Right lung (tissue), 5 donors: ENCODE results near the gene MYDGF. TPM values are rescaled to one million over a fixed set of nuclear protein-coding genes. Genes with fewer than 3 reads are reported as not detected.

Source experiments
- DNase-seq, 2 donors: peaks; one replicate each; pipeline ENCODE4 v3.0.0-alpha.2; 2013
- polyA plus RNA-seq, 5 donors: library from polyadenylated mRNA; unstranded; fragments of 120-200 nt; gene quantifications; one replicate each; pipeline versions ENCODE4 v1.2.1 to v1.2.3, GENCODE V29; 2013; ENCODE audit warnings: inconsistent platforms in 1 of 5, low replicate concordance in 1 of 5; ENCODE audit not compliant: insufficient read length in 5 of 5, insufficient read depth in 1 of 5

Gene MYDGF
- polyA plus RNA-seq, 5 donors = 57.2 to 105 (median 69.4) TPM

DNA sequence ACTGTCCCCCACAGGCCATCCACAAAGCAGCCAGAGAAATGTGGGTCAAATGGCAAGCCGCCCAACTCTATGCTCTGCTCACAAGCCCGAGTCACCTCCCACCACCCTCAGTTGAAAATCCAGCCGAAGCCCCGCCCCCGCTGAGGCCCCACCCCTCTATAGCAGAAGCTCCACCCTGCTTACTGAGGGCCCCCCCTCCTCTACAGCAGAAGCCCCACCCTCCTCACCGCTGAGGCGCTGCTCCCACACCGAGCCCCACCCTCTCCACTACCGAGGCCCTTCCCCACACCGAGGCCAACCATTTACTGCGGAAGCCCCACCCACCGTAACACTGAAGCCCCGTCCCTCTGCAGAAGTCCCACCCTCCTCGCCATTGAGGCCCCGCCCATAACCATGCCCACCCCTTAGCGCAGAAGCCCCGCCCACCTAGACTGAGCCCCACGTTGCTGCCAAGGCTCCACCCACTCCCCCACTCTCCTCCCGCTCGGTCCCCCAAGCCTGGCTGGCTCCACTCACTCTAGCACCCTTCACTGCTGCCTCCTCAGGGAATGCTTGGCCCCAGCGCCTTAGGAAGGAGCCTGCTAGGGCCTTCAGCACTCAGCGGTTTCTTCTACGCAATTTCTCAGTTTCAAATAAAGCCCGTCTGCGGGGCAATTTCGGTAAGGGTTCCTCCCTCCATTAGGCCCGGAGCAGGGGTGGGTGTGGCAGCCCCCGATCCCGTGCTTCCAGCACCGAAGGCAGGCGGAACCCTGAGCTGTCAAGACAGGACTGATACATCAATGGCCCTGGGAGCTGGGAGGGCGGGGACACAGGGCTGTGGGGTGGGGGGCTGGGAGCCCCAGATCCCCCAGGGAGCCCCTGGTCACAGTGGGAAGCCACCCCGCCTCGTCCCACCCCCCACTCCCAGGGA lies 9.0 kb upstream of the MYDGF start:
- DNase-seq = no peak

DNA sequence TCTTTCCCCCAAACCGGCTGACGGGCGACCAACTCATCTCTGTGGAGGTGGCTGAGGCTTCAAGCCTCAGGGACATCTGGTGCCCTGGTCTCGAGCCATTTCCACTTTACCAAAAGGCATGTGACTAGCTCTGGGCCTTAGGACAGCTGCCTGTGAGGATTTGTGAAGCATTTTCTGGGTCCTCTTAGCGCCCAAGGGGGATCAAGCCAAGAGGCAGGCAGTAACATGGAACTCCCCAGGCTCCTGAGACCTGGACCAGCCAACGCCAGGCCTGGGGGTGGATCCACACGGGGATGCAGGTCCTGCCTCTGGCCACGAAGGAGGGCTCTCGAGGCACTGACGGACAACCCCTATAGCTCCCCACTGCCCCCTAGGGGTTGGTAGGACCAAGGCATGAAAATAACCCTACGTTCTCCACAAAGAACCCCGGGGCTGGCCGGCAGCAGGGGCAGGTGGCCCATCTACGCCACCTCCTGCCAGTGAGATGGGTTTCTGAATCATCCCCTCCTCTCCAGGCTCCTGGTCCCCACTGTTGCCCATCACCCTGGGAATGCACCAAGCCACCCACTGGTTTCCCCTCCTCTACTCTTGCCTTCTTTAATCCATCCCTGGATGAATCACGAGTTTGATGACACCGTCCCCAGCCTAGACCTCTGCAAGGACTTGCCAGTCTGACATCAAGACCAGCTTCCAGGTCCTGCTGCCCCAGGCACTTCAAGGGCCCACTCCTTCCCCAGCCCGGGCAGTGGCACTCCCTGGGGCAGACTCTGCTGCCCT lies 7.0 kb upstream of the MYDGF start:
- no peak for DNase-seq

DNA sequence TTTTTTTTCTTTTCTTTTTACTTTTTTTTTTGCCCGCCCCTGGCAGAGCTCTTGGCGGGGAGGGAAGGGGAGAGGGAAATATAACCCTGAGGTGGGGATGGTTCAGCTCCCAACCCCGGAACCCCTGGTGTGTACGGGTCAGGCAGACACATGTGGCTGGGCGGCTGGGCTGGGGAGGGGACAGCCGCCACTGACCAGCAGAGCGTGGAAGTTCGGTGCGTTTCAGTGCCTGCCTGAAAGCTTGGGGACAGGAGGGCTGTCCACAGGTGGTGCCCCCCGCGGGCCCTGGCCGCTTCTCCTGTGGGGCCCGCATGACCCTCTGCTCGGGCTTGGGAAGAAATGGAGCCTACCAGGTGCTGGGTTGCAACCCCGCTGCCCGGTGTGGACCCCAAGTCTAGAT lies 5.2 kb upstream of the MYDGF start:
- DNase-seq = no peak

DNA sequence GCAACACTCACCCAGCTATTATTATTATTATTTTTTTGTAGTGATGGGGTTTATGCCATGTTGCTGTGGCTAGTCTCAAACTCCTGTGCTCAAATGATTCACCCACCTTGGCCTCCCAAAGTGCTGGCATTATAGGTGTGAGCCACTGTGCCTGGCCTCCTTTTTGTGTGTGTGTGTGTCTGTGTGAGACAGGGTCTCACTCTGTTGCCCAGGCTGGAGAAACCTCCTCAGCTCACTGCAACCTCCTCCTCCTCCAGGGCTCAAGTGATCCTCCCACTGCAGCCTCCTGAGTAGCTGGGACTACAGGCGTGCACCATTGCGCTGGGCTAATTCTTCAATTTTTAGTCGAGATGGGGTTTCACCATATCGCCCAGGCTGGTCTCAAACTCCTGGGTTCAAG lies 3.6 kb upstream of the MYDGF start:
- no peak for DNase-seq

DNA sequence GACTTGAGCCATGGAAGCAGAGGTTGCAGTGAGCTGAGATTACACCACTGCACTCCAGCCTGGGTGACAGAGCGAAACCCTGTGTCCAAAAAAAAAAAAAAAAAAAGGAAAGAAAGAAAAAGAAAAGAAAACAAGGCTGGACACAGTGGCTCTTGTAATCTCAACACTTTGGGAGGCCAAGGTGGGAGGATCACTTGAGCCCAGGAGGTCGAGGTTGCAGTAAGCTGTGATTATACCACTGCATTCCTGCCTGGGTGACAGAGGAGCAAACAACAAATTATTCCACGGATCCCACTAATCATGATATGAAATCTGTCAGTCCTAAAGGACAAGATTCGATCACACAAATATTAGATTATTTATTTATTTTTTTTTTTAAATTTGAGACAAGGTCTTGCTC lies 3.1 kb upstream of the MYDGF start:
- no peak for DNase-seq

DNA sequence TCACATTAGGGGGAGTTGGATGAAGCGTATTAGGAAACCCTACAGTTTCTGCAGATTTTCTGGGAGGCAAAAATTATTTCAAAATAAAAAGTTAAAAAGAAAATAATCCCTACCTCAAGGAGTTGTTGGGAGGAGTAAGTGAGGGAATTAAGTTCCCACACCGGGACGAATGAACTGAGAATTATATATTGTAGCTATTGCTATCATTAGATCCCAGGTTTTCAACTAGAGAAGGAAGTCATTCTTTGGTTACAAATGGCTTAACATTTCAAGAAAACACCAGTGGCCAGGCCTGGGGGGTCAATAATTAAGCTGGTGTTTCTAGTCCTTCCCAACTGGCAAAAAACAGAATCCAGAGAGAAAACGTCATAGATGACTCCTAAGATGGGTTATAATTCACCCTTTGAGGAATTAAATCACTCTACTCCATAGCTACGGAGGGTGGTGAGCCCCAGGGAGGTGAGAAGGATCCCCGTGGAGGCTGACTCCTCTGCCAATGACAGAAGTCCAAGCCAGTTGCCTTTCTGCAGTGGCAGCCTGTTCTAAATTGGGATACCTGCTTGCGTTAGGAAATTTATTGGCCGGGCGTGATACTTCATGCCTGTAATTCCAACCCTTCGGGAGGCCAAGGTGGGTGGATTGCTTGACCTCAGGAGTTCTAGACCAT lies 1.2 kb upstream of the MYDGF start:
- DNase-seq = no peak

DNA sequence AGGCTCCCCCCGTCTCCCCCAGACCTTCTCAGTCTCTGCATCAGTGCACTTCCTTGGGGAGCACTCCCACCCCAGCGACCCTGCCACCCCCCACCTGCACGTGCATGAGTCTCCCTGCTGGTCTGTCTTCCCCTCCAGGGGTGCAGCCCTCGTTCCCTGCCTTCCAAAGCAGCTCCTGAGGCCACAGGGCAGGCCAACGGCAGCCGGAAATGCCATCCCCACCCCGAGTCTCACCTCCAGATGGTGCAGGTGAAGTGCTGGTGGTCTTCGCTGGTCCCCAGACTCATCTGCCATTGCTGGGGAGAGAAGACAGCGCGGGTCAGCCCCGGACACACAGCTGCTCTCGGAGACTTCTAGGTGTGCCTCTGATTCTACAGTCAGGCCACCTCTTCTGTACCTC lies 5.5 kb downstream of the MYDGF start:
- DNase-seq = no peak

DNA sequence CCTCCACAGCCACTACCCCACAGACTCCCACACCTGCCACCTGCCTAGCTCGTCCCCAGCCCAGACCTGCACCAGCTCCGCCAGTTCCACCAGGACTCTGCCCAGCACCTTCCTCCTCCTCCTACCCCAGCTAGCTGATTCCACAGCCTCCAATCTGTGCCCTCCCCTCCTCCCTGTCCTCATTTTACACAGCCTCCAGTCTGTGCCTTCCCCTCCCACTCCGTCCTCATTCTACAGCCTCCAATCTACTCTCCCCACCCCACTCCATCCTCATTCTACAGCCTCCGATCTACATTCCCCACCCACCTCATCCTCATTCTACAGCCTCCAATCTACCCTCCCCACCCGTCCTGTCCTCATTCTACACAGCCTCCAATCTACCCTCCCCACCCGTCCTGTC lies 7.3 kb downstream of the MYDGF start:
- DNase-seq = no peak

DNA sequence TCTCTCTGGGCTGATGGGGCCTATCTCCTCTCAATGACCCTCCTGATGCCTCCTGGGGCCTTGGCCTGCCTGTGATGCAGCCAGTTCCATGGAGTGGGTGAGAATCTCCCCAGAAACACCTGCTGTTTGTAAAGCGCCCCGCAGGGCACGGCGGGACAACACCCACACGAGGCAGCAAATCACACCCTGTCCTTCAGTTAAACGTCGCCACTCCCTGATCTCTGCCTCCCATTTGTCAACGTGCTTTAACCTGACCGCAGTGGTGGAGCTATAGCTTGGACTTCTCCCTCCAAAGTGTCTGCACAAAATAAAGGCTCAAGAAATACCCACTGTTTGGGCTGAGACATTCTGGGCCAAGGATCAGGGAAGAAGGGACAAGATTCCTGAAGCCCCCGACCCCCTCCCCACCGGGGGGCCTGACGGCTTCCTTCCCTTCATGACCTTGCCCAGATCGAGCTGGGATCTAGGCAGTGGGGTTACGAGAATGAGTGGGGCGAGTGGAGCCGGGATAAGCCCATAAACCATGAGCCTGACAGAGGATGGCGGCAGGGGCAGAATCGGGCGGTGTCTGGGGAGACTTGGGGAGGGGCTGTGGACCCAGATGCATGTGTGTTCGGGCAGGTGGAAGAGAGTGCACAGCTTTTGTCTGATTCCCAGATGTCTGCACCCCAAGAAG lies 8.0 kb downstream of the MYDGF start:
- DNase-seq = no peak

DNA sequence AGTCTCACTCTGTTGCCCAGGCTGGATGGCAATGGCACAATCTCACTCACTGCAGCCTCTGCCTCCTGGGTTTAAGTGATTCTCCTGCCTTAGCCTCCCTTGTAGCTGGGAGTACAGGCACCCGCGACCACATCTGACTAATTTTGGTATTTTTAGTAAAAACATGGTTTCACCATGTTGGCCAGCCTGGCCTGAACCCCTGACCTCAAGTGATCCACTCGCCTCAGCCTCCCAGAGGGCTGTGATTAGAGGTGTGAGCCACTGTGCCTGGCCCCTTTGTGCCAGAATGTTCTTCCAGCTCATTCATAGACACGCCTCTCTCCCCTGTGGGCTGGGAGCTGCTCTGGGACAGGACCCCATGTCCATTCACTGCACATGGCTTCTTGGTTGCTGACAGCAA lies 9.1 kb downstream of the MYDGF start:
- DNase-seq = no peak

DNA sequence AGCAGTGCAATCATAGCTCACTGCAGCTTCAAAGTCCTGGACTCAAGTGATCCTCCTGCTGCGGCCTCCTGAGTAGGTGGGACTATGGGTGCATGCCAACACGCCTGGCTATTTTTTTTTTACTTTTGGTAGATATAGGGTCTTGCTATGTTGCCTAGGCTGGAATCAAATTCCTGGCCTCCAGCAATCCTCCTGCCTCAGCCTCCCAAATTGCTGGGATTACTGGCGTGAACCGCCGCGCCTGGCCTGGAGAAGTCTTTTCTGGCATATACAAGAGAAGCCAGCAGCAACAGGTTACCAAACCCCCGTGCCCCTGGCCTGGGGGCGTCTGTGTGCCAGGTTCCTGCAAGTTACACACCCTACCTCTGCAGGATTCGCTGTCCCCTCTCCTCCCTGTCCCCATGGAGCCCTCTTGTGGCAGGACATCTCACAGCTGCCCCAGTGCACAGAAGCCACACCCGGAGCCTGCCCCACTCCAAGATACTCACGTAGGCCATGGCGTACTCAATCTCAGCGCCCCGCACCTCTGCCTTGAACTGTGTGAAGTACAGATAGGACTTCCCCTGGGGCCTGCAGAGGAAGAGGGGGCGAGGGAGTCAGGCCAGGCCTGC lies 9.9 kb downstream of the MYDGF start:
- DNase-seq = no peak

DNA sequence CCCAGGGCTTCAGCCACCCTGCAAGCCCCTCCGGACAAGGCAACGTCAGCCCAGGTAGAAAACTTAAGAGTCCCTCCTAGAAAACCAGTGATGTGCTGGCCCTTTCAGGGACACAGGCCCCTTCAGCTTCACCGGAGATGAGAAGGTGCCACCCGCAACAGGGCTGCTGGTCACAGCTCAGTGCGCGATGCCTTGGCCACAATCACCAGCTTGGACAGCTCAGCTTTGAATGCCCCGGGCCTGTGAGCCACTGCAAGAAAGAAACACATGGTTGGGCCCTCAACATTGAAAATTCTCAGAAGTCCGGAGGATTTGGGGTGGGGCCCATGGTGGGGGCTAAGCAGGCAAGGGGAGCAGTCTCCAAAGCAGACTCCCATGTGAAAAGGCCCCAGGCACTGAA lies 12.3 kb downstream of the MYDGF start:
- DNase-seq = no peak

DNA sequence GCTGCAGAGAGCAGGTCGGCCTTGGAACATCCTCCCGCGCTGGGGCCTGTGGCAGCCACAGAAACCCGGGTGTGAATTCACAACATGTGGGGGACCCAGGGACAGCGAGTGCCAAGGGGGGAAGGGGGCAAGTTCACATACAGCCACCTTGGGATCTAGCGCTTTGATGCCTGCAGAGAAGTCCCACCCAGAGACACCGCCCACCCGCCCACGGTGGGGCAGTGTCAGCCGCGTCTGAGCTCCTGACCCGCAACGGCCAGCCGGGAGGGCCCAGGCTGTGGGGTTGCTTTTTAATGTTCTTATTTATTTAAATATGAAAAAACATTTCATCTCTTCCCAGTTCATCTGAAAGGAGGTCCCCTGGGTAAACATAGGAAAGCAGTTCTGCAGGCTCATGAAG lies 12.9 kb downstream of the MYDGF start:
- no peak for DNase-seq

DNA sequence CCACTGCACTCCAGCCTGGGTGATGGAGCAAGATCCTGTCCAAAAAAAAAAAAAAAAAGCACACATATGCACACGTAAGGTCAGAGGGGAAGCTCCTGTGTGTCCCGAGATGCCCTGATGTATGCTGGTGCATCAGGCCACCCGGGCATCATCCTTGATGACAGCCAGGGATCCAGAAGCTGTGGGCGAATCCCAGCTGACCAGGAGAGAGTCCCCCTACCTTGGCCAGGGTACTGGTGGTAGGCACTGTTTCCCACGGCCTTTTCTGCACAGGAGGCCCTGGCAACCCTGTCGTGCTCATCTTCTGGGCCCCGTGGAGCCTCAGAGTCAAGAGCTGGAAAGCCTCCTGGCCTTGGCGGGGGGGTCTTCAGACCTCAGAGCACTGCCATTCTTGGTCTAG lies 14.0 kb downstream of the MYDGF start:
- no peak for DNase-seq

DNA sequence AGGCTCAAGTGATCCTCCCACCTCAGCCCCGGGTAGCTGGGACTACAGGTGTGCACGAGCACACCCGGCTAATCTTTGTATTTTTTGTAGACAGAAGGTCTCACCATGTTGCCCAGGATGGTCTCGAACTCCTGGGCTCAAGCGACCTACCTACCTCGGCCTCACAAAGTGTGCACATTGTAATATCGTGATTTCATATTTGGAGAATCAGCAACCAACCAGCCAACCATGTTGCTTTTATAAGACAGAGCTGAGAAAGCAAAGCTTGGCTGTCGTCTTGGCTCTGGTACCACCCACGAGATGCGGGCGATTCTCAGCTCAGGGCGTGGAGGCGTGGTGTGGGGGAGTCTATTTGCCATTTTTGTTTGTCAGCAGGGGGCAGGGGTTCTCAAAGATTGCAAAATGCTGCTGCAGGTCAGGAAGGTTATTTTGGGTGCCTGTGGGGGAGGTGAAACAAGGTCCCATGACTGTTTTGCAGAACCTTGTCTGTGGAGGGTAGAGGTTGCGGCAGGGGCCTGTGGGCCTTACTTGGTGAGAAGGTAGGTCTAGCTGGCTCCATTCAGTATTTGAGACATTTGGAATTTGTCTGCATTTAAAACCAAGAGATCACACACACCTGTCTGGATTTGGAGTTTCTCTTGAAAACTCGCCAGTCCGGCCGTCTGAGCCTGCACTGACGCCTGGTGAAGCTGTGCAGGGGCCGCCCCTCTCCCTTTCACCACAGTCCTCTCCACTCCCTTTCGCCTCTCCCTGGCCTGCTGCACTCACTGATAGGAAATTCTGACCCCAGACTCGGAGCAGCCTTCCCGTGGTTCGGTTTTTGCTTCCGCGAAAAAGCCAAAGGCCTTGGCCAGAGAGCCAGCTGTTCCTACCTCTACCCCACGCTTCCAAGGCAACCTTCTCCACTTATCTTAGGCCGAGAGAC lies 15.4 kb downstream of the MYDGF start:
- no peak for DNase-seq

DNA sequence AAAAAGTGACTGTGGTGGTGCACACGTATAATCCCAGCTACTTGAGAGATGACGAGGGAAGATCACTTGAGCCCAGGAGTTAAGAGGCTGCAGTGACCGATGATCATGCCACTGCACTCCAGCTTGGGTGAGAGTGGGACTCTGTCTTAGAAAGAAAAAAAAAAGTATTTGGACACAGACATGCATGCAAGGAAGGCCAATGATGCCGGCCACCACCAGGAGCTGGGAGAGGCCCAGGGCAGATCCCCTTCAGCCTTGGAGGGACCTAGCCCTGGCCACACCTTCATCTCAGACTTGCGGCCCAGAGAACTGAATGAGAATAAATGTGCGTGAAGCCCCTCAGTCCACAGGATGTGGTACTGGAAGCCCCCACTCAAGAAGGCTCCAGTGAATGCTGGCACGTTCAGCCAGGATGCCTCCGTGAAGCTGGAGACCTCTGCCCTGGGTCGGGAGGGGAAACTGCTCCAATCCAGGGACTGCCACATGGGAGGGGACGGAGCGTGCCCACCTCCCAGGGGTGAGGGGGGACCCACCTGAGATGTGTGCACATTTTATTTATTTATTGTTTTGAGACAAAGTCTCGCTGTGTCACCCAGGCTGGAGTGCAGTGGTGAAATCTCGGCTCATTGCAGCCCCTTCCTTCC lies 16.2 kb downstream of the MYDGF start:
- DNase-seq = no peak

DNA sequence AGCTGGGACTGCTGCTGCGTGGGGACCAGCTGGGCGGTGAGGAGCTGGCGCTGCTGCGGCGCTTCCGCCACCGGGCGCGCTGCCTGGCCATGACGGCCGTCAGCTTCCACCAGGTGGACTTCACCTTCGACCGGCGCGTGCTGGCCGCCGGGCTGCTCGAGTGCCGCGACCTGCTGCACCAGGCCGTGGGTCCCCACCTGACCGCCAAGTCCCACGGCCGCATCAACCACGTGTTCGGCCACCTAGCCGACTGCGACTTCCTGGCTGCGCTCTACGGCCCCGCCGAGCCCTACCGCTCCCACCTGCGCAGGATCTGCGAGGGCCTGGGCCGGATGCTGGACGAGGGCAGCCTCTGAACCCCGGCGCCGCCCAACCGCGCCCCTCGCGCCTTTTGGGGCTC lies 18.1 kb downstream of the MYDGF start:
- DNase-seq = no peak

DNA sequence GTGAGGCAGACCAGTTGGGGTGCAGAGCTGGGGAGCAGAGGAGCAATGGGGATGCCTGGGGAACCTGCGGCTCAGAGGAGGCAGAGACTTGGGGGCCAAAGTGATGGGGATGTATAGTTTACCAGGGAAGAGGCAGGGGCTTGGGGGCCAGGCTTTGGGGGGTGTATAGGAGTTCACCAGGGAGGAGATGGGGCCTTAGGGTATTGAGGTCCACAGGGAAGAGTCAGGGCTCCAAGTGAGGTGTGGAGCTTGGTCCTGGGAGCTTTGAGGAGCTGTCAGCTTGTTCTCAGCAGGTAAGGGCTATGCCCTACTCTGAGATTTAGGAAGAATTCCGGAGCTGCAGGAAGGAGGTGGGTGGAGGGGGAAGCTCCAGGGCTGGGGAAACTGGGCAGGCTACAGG lies 20.0 kb downstream of the MYDGF start:
- DNase-seq = no peak

DNA sequence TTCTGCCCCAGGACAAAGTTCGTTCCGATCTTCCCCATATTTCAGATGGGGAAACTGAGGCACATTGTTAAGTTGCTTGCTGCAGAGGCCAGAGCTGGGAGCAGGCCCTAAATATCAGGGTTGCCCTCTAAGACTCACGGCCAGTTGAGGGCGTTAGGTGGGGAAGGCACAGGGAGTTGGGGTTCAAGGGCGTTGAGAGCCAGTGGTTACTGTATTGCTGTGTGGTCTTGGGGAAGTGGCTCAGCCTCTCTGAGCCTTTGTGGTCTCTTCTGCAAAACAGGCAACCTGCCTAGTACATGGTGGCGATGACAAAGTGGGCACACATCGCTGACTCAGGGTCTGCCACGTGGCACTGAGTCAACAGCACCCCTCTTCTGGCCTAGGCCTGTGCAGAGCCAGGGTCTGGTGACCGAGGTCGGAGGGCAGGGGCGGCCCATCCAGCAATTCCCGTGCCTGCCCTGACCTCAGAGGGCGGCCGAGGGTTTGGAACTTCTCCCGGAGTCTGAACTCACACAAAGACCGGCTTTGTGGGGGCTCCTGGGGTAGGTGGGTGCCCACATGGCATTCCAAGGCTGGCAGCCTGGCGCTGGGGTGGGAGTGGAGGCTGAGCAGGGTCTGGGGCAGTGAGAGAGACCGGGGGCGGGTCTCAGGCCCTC lies 20.6 kb downstream of the MYDGF start:
- no peak for DNase-seq
